HepG2 (cell line): ENCODE data around the gene MBLAC1. TPM values are rescaled to one million over a fixed set of nuclear protein-coding genes. Genes with fewer than 3 reads are reported as not detected.

Experiments
- ATAC-seq: fragments of 200-7000 bp; cut with Tn5 transposase; 3 replicates; pipeline ENCODE4 v1.9.1; 2020; ENCODE audit warnings: mild to moderate bottlenecking, moderate library complexity
- BruUV-seq: library from RNA; stranded (reverse); fragments of 400-500 nt; replicated peaks from 2 replicates; lab custom pipeline; 2021; lab: Mats Ljungman, UMichigan
- CTCF ChIA-PET: fragments of 300-600 bp; formaldehyde crosslinking; extraction: SDS; loops from one replicate; lab custom pipeline; 2021; ENCODE audit warnings: low total read pairs, inconsistent platforms, low intra/inter-chr PET ratio; lab: Yijun Ruan, JAX
- POLR2A ChIA-PET: fragments of 350-600 bp; sonication (Branson Sonifier 250); formaldehyde crosslinking; loops from one replicate; lab custom pipeline; 2020; ENCODE audit warnings: antibody characterized with exemption, inconsistent platforms; lab: Yijun Ruan, JAX
- DNase-seq: peaks from one replicate; pipeline ENCODE4 v3.0.0-alpha.2; 2015; ENCODE audit warnings: low spot score
- FAIRE-seq: peaks from 3 replicates; lab custom pipeline; 2011; peaks lifted over from hg19 to GRCh38; lab: Jason Lieb, UNC
- H2AFZ ChIP-seq: one replicate; pipeline ENCODE4 v1.6.1; 2011; ENCODE audit warnings: low read length, inconsistent platforms
- H3K27ac ChIP-seq: fragments of 300-600 bp; 3 replicates; pipeline ENCODE4 v1.8.0; 2011; ENCODE audit warnings: mixed run types, mild to moderate bottlenecking, mixed read lengths, low read length, inconsistent platforms; ENCODE audit not compliant: insufficient read depth; ENCODE audit errors: extremely low read length
- H3K27me3 ChIP-seq, 2 experiments: fragments of 200-600 bp in 1 of 2; 2 replicates in 1 of 2; 3 replicates in 1 of 2; pipeline versions ENCODE4 v1.6.0 to v1.8.0; 2011; ENCODE audit warnings: low read length in 2 of 2, mild to moderate bottlenecking in 2 of 2, moderate library complexity in 2 of 2, inconsistent platforms in 1 of 2; ENCODE audit not compliant: insufficient read depth in 2 of 2, control insufficient read depth in 1 of 2
- H3K36me3 ChIP-seq, 2 experiments: fragments of 200-600 bp in 1 of 2; replicated peaks in 1 of 2; 2 replicates in 1 of 2; 3 replicates in 1 of 2; pipeline versions ENCODE4 v1.5.1 to v1.8.0; 2011; ENCODE audit warnings: low read length in 2 of 2, inconsistent platforms in 1 of 2; ENCODE audit not compliant: insufficient read depth in 2 of 2, control insufficient read depth in 1 of 2
- H3K4me1 ChIP-seq: 2 replicates; pipeline ENCODE4 v1.5.1; 2012; ENCODE audit warnings: low read length, inconsistent platforms; ENCODE audit not compliant: insufficient read depth
- H3K4me2 ChIP-seq: 2 replicates; pipeline ENCODE4 v1.6.0; 2011; ENCODE audit warnings: low read depth, low read length, inconsistent platforms
- H3K4me3 ChIP-seq, 3 experiments: fragments of 200-600 bp in 1 of 3; sonication (generic), shearing (Covaris generic) in 1 of 3; replicated peaks in 1 of 3; 2 replicates each; pipeline ENCODE4 v1.5.1; 2011 to 2016; ENCODE audit warnings: low read length in 3 of 3, inconsistent platforms in 2 of 3, low read depth in 2 of 3, mild to moderate bottlenecking in 2 of 3, control low read depth in 1 of 3, mixed read lengths in 1 of 3; ENCODE audit not compliant: insufficient read depth in 1 of 3
- H3K79me2 ChIP-seq: one replicate; pipeline ENCODE4 v1.6.1; 2011; ENCODE audit warnings: low read length, inconsistent platforms; ENCODE audit not compliant: insufficient read depth
- H3K9ac ChIP-seq: 2 replicates; pipeline ENCODE4 v1.6.0; 2011; ENCODE audit warnings: mild to moderate bottlenecking, low read depth, low read length, inconsistent platforms; ENCODE audit not compliant: insufficient read depth
- H3K9me3 ChIP-seq: 2 replicates; pipeline ENCODE4 v1.5.1; 2012; ENCODE audit warnings: mild to moderate bottlenecking, low read length
- H4K20me1 ChIP-seq: 2 replicates; pipeline ENCODE4 v1.6.0; 2011; ENCODE audit warnings: inconsistent platforms, mild to moderate bottlenecking, low read length, moderate library complexity; ENCODE audit not compliant: insufficient read depth
- AHR ChIP-seq: IDR thresholded peaks from 2 replicates; pipeline ENCODE4 v1.6.1; 2018; ENCODE audit warnings: missing genetic modification reagents, missing compliant biosample characterization
- KLF6 ChIP-seq: IDR thresholded peaks from 2 replicates; pipeline ENCODE4 v1.8.0; 2016; ENCODE audit warnings: missing biosample characterization, missing genetic modification reagents
- POGZ ChIP-seq: sonication (generic); formaldehyde crosslinking; IDR thresholded peaks from 2 replicates; pipeline ENCODE4 v1.4.0; 2020; ENCODE audit warnings: mild to moderate bottlenecking, missing genetic modification reagents
- THAP8 ChIP-seq: sonication (generic); formaldehyde crosslinking; IDR thresholded peaks from 2 replicates; pipeline ENCODE4 v1.5.1; 2020; ENCODE audit warnings: missing genetic modification reagents, mild to moderate bottlenecking, borderline replicate concordance
- ZNF317 ChIP-seq: sonication (generic); formaldehyde crosslinking; IDR thresholded peaks from 2 replicates; pipeline ENCODE4 v1.5.0; 2020; ENCODE audit warnings: mild to moderate bottlenecking, missing genetic modification reagents
- ZNF530 ChIP-seq: sonication (generic); formaldehyde crosslinking; IDR thresholded peaks from 2 replicates; pipeline ENCODE4 v1.5.0; 2020; ENCODE audit warnings: low read depth, mild to moderate bottlenecking, missing genetic modification reagents
- ZNF558 ChIP-seq: sonication (generic); formaldehyde crosslinking; IDR thresholded peaks from 2 replicates; pipeline ENCODE4 v1.9.0; 2022; ENCODE audit warnings: mild to moderate bottlenecking, missing genetic modification reagents, borderline replicate concordance
- ZNF691 ChIP-seq: sonication (generic); formaldehyde crosslinking; IDR thresholded peaks from 2 replicates; pipeline ENCODE4 v1.4.0; 2020; ENCODE audit warnings: missing genetic modification reagents, low read depth, mild to moderate bottlenecking, borderline replicate concordance
- WGBS: methylation state at CpG from one replicate; pipeline ENCODE4 v1.1.6; 2017; ENCODE audit warnings: low lambda C conversion rate; 5-methylcytosine and 5-hydroxymethylcytosine counted together
- in situ Hi-C: cut with HindIII; loops from 2 replicates; pipeline ENCODE4 v1.10.0; 2017; ENCODE audit warnings: low pct_unique_long_range_greater_than_20kb; ENCODE audit not compliant: extremely low pct_ligation_motif_present
- intact Hi-C: fragments of 100-400 bp; cut with micrococcal nuclease; formaldehyde crosslinking; loops from one replicate; pipeline ENCODE4 v1.10.0; 2022; ENCODE audit not compliant: unreplicated experiment
- polyA plus RNA-seq, 8 experiments: library from polyadenylated mRNA; depleted of rRNA in 3 of 8; stranded (reverse) in 7 of 8; unstranded in 1 of 8; fragments of >200 nt; fragmentation: Illumina TruSeq in 4 of 8; extraction: Trizol in 4 of 8; gene quantifications; 2 replicates each; pipeline versions ENCODE4 v1.2.1 to v1.2.3, GENCODE V29; 2011 to 2016; ENCODE audit warnings: low read depth in 4 of 8, missing spikeins in 1 of 8, mixed read lengths in 1 of 8; ENCODE audit not compliant: insufficient read depth in 1 of 8
- total RNA-seq, 5 experiments: library from RNA; depleted of rRNA; stranded (reverse); fragments of >200 nt; fragmentation: Illumina TruSeq; extraction: Trizol; gene quantifications; 2 replicates each; pipeline ENCODE4 v1.2.3, GENCODE V29; 2016; ENCODE audit warnings: low read depth in 1 of 5

MBLAC1 gene
- total and polyA plus RNA-seq, 2 of the 13 experiments (the other 11 are each of a cell fraction or from before 2014, with no cell fraction given) = 0.79 to 2.1 TPM

- 83% methylated on average over 5 of the region's 5 CpGs for WGBS
- ChIA-PET POLR2A (no interaction called here), CTCF (no interaction called here)
- BruUV-seq = no TSS peak
- Histone ChIP-seq H3K9me3 (no peaks in the 10 kb centered on the region), H3K4me1 (peaks cover 29% of the 10 kb centered on the region), H3K4me2 (no peak overlapping the region), H3K27me3 (peaks cover 3 to 23% of the 10 kb centered on the region in 2 experiments; a peak in 3 of 5 replicates), H3K79me2 (no peaks in the 10 kb centered on the region), H4K20me1 (no peaks in the 10 kb centered on the region), H2AFZ (no peak overlapping the region), H3K27ac (no peak overlapping the region), H3K36me3 (no peaks in the 10 kb centered on the region), H3K4me3 (no peak overlapping the region), H3K9ac (no peak overlapping the region)
- FAIRE-seq (no peak), ATAC-seq (no peak), DNase-seq (no peak)
- in situ Hi-C loops (no loop called here), intact Hi-C loops (no loop called here)
- TF ChIP-seq KLF6 = no peak
- no peak for TF ChIP-seq AHR (CRISPR knock-in tag)
- no peak for TF ChIP-seq POGZ (CRISPR knock-in tag)
- no peak for TF ChIP-seq ZNF317
- TF ChIP-seq ZNF558 (CRISPR knock-in tag) = no peak
- TF ChIP-seq ZNF691 (CRISPR knock-in tag) = no peak
- TF ChIP-seq THAP8 (CRISPR knock-in tag) = no peak
- no peak for TF ChIP-seq ZNF530 (CRISPR knock-in tag)
These were observed 47.8 kb downstream of the MBLAC1 start for GRCh38 chr7:100174582-100174981.
